ENCODE measurements around the gene C11orf97. TPM values are rescaled to one million over a fixed set of nuclear protein-coding genes. Genes with fewer than 3 reads are reported as not detected.

Gene C11orf97
- total RNA-seq, 1 experiment from 2014 or later = not detected

DNA sequence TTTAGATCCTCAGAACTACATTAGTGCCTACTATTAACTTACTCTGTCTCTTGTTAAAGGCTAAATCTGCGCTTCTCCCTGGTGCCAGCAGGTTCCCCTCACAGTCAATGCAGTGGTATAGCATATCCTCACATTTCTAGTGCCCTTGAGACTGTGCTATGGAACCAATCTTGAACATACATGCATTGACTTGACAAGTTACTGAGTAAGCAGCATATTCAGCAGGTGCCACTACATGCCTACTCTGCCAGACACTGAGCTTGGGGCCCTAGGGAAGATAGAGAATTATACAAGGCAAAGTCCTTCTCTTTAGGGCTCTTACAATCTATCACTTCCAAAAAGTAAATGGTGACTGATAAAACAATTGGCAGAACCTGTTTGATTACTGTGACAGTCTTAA lies 34.6 kb downstream of the C11orf97 start:
- Histone ChIP-seq H3K27me3 (ENCODE audit: insufficient read depth, low read depth) (no peaks in the 10 kb centered on the region), H3K27ac (no peak overlapping the region), H2AFZ (no peak overlapping the region), H4K20me1 (ENCODE audit: insufficient read depth) (no peaks in the 10 kb centered on the region; the same call in 1 of the 2 replicates), H3K4me1 (replicated peaks; ENCODE audit: insufficient read depth) (peaks cover 45% of the 10 kb centered on the region), H3K36me3 (ENCODE audit: low read depth) (no peaks in the 10 kb centered on the region), H3K4me2 (peak overlapping the region; percentile 82), H3K4me3 (peak overlapping the region; percentile 87; the same call in 1 of the 2 replicates), H3F3A (ENCODE audit: insufficient read depth, low read depth) (peaks cover 18% of the 10 kb centered on the region), H3K79me2 (ENCODE audit: low read depth) (peaks cover 34% of the 10 kb centered on the region), H3K9me2 (ENCODE audit: insufficient read depth) (no peaks in the 10 kb centered on the region), H3K9me3 (ENCODE audit: insufficient read depth, low read depth) (no peaks in the 10 kb centered on the region)
- no TSS peak for BruUV-seq (replicated peaks)
- intact Hi-C loops (cut with micrococcal nuclease; ENCODE audit: unreplicated experiment) = no loop called here
- ChIA-PET POLR2A (ENCODE audit: unreplicated experiment) (no interaction called here), CTCF (no interaction called here)
- no peak; the same call in 1 of the 2 replicates for TF ChIP-seq CTCF (conservative IDR thresholded peaks at IDR 0.05)
- no peak for DNase-seq

GRCh38 chr11:94549146-94549545 lies 36.9 kb downstream of the C11orf97 start:
- H3K4me3 ChIP-seq = no peak overlapping the region
- H2AFZ ChIP-seq = no peak overlapping the region
- no peaks in the 10 kb centered on the region for H3K9me3 ChIP-seq (ENCODE audit: insufficient read depth, low read depth)
- DNase-seq = no peak
- H4K20me1 ChIP-seq (ENCODE audit: insufficient read depth) = no peaks in the 10 kb centered on the region; the same call in 1 of the 2 replicates
- no peak for TF ChIP-seq EZH2 (IDR thresholded peaks at IDR 0.05; ENCODE audit: low read depth)
- no peak for TF ChIP-seq CTCF (conservative IDR thresholded peaks at IDR 0.05)
- intact Hi-C loops (cut with micrococcal nuclease; ENCODE audit: unreplicated experiment) = no loop called here
- peaks cover 7% of the 10 kb centered on the region for H3F3A ChIP-seq (ENCODE audit: insufficient read depth, low read depth)
- POLR2A ChIA-PET (ENCODE audit: unreplicated experiment) = no interaction called here
- no peak overlapping the region for H3K27ac ChIP-seq
- H3K79me2 ChIP-seq (ENCODE audit: low read depth) = peaks cover 34% of the 10 kb centered on the region
- H3K4me1 ChIP-seq (replicated peaks; ENCODE audit: insufficient read depth) = peaks cover 35% of the 10 kb centered on the region
- no peaks in the 10 kb centered on the region for H3K9me2 ChIP-seq (ENCODE audit: insufficient read depth)
- no peaks in the 10 kb centered on the region for H3K36me3 ChIP-seq (ENCODE audit: low read depth)
- H3K4me2 ChIP-seq = 0 out of 2 replicates have a peak overlapping the region, but pooled peaks have one; percentile 5
- CTCF ChIA-PET = no interaction called here
- BruUV-seq (replicated peaks) = no TSS peak
- no peaks in the 10 kb centered on the region for H3K27me3 ChIP-seq (ENCODE audit: insufficient read depth, low read depth)

DNA sequence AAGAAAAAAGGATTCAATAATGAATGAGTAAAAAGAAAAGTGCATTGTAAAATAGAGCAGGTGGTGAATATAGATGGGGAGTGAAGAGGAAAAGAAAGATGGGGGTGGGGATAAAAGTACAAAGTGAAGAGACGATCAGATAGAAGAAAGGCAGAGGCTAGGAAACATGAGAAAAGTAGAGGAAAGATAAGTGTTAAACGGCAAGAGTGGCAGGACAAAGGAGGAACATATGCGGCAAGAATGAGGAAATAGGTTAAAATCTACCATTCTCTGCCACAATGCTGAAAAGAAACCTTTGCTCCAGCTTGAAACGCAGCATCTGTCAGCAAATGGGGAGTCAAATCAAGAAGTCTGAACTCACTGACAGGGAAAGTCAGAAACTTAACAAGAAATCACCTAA lies 38.3 kb downstream of the C11orf97 start:
- Histone ChIP-seq H3K4me3 (no peak overlapping the region), H3K27me3 (ENCODE audit: insufficient read depth, low read depth) (no peaks in the 10 kb centered on the region), H2AFZ (no peak overlapping the region), H3K9me2 (ENCODE audit: insufficient read depth) (no peaks in the 10 kb centered on the region), H3F3A (ENCODE audit: insufficient read depth, low read depth) (peaks cover 7% of the 10 kb centered on the region), H3K36me3 (ENCODE audit: low read depth) (no peaks in the 10 kb centered on the region), H3K9me3 (ENCODE audit: insufficient read depth, low read depth) (no peaks in the 10 kb centered on the region), H3K27ac (no peak overlapping the region), H3K4me1 (replicated peaks; ENCODE audit: insufficient read depth) (peaks cover 30% of the 10 kb centered on the region), H4K20me1 (ENCODE audit: insufficient read depth) (no peaks in the 10 kb centered on the region; the same call in 1 of the 2 replicates), H3K79me2 (ENCODE audit: low read depth) (peaks cover 25% of the 10 kb centered on the region), H3K4me2 (no peak overlapping the region)
- no peak for DNase-seq
- intact Hi-C loops (cut with micrococcal nuclease; ENCODE audit: unreplicated experiment) = no loop called here
- BruUV-seq (replicated peaks) = no TSS peak
- CTCF ChIA-PET = no interaction called here
- TF ChIP-seq EZH2 (IDR thresholded peaks at IDR 0.05; ENCODE audit: low read depth) (no peak), CTCF (conservative IDR thresholded peaks at IDR 0.05) (no peak)
- POLR2A ChIA-PET (ENCODE audit: unreplicated experiment) = interaction anchor here (0.7 kb wide), 2 partner anchors 15 to 680 kb away, joined by 3 to 4 read pairs; partner anchors contain the start of gene SESN3

Measured in PC-9 (cell line).